RWPE1 (cell line): ENCODE data around the gene MICAL3.

Experiments
- CTCF ChIA-PET: fragments of 350-600 bp; sonication (Branson Sonifier 250); formaldehyde crosslinking; extraction: SDS; loops from one replicate; lab custom pipeline; 2021; lab: Yijun Ruan, JAX
- POLR2A ChIA-PET: fragments of 400-600 bp; formaldehyde crosslinking; extraction: SDS; loops from one replicate; lab custom pipeline; 2020; ENCODE audit warnings: antibody characterized with exemption; ENCODE audit not compliant: low non-redundant PET; lab: Yijun Ruan, JAX
- DNase-seq: peaks from one replicate; pipeline ENCODE4 v3.0.0; 2012; ENCODE audit warnings: low spot score
- H3K27ac ChIP-seq: fragments of 450-650 bp; 2 replicates; pipeline ENCODE4 v1.5.1; 2017
- CTCF ChIP-seq: fragments of 450-650 bp; conservative IDR thresholded peaks from 2 replicates; pipeline ENCODE4 v1.5.1; 2017; ENCODE audit warnings: low read depth, mild to moderate bottlenecking

MICAL3 gene

GRCh38 chr22:17876306-17876831 is 148.0 kb downstream of the MICAL3 start:
- no peak for TF ChIP-seq CTCF
- CTCF ChIA-PET = interaction anchor here (1.1 kb wide), 1 partner anchor 200 kb away, joined by 5 read pairs; no protein-coding TSS in a partner anchor
- peak overlapping the region; percentile 38 for H3K27ac ChIP-seq
- POLR2A ChIA-PET = no interaction called here
- no peak for DNase-seq

GRCh38 chr22:17875631-17876030 is 148.7 kb downstream of the MICAL3 start:
- ChIA-PET CTCF (interaction anchor here (1.1 kb wide), 1 partner anchor 201 kb away, joined by 5 read pairs; no protein-coding TSS in a partner anchor), POLR2A (interaction anchor here (0.6 kb wide), 1 partner anchor 13 kb away, joined by 5 read pairs; no protein-coding TSS in a partner anchor)
- DNase-seq = no peak
- H3K27ac ChIP-seq = peak overlapping the region; percentile 38; the same call in 1 of the 2 replicates
- TF ChIP-seq CTCF = no peak

GRCh38 chr22:17875156-17875555 is 149.2 kb downstream of the MICAL3 start:
- no peak for DNase-seq
- H3K27ac ChIP-seq = 0 out of 2 replicates have a peak overlapping the region, but pooled peaks have one; percentile 38
- CTCF ChIA-PET = no interaction called here
- TF ChIP-seq CTCF = no peak
- POLR2A ChIA-PET = no interaction called here

DNA sequence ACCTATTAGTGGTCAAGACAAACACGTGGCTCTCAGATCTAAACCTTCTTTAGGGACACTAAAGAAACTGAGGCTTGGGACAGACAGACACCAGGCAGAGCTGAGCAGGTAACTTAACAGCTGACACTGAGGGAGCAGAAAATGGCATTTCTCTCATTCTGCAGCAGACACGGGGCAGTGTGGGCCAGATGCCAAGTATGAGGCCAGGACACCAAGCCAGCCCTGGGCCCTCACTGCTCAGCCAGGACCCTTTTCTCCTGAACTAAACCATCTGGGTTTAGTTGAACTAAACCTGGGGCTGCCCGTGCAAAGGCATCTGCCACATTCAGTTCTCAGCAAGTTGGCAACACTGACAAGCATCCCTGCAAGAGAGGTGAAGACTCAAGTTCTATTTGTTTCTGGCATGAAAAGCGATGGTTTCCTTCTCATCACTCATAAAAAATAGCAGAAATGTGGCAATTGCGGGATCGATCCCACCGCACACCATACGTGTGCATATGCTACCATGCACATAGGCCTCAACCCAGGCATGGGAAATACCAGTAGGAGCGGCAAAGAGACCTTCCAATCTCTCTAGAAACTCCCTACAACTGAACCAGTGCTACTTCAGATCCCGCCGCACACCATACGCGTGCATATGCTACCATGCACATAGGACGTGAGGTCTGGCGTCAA is 150.0 kb downstream of the MICAL3 start:
- DNase-seq = no peak
- ChIA-PET CTCF (no interaction called here), POLR2A (no interaction called here)
- no peak overlapping the region; the same call in 1 of the 2 replicates for H3K27ac ChIP-seq
- no peak for TF ChIP-seq CTCF

DNA sequence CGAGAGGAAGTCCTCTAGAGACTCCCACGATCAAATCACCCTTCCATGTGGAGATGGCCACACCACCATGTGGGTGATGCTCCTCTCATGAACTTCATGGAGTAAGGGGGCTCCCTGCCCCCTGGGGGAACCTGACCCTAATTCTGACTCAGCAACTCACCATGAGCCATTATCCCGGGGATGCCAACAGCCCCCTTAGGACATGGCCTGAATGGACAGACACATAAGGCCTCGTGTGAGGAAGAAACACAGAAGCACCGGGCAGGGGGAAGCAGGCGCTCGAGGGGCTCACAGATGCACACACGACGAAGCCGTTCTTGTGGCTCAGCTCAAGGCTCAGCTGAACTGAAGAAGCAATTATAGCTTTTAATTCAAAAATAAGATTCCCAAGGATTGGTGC is 150.6 kb downstream of the MICAL3 start:
- ChIA-PET POLR2A (no interaction called here), CTCF (no interaction called here)
- peak overlapping the region; percentile 55 for H3K27ac ChIP-seq
- no peak for DNase-seq
- TF ChIP-seq CTCF = no peak

DNA sequence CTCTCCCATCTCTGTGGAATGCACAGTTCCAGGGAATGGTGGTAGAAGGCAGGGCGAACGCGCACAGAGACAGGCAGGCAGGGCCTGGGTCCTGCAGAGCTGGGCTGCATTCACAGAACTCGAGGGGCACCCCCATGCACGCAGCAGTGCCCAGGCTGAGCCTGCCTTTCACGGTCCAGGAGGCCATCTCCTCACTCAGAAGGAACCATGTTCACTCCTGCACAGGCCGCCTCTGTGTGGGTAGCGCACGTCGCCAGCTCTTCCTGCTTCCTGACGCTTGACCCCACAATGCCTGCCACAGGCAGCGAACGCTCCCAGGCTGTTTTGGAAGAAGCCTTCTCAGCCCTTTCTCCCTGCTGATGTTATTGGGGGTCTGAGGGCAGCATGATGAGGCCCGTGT is 151.2 kb downstream of the MICAL3 start:
- CTCF ChIA-PET = no interaction called here
- H3K27ac ChIP-seq = peak overlapping the region; percentile 55
- no peak for DNase-seq
- no peak for TF ChIP-seq CTCF
- POLR2A ChIA-PET = no interaction called here
